ENCODE measurements around the gene TMIGD1. TPM values are rescaled to one million over a fixed set of nuclear protein-coding genes. Genes with fewer than 3 reads are reported as not detected.
A peak's percentile ranks its signal among the peaks of the same experiment; 100 is the strongest.

TMIGD1 gene
- total and polyA plus RNA-seq, 2 of the 13 experiments (the other 11 are each of a cell fraction or from before 2014, with no cell fraction given): not detected

DNA sequence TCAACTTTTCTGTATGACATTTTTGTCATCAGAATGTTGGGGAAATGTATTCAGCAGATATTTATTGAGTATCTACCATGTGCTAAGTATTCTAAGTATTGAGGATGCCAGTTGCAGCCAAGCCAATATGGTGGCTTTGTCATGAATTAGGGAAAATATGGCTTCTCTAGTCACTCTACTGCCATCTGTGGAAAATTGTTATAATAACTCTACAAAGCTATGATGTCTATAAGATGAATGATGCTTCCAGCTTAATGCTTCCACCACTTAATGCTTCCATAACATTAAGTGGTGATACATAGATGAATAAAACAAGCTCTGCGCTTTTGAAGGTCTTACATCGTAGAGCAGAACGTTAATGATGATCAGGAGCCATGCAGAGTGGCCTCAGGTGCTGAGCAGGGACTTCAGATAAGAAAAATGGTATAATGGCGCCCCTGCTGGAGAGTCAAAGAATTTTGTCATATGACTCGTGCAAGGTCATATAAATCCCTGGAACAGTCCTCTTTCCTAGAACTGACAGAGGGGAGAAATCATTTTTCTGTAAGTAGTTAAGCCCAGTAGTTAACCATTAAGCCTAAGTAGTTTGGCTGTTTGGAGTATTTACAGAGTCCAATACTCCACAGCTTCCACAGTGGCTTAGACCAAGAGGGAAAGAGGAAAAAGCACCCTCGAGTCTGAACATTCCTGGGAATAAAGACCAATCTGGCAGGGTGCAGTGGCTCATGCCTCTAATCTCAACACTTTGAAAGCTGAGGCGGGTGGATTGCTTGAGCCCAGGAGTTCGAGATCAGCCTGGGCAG is 2.7 kb upstream of the TMIGD1 start (continued):
- no peak for TF ChIP-seq SNAPC4 (CRISPR knock-in tag; IDR thresholded peaks at IDR 0.05)
- peak; percentile 86 for TF ChIP-seq STAG1 (CRISPR knock-in tag; IDR thresholded peaks at IDR 0.05)
- TF ChIP-seq ZNF619 (CRISPR knock-in tag; IDR thresholded peaks at IDR 0.05): no peak
- no peak for TF ChIP-seq JUNB (CRISPR knock-in tag; IDR thresholded peaks at IDR 0.05; ENCODE audit: borderline replicate concordance)
- no peak for TF ChIP-seq E2F2 (CRISPR knock-in tag; IDR thresholded peaks at IDR 0.05; ENCODE audit: borderline replicate concordance)
- no peak for TF ChIP-seq ZC3H4 (CRISPR knock-in tag; IDR thresholded peaks at IDR 0.05; ENCODE audit: borderline replicate concordance)
- no peak for TF ChIP-seq PHF20 (CRISPR knock-in tag; IDR thresholded peaks at IDR 0.05)
- TF ChIP-seq AHDC1 (CRISPR knock-in tag; IDR thresholded peaks at IDR 0.05; ENCODE audit: borderline replicate concordance): peak; percentile 76; the same call in 1 of the 2 replicates
- no peak; the same call in 1 of the 2 replicates for TF ChIP-seq RARA (CRISPR knock-in tag; IDR thresholded peaks at IDR 0.05)
- TF ChIP-seq HHEX (CRISPR knock-in tag; IDR thresholded peaks at IDR 0.05): no peak
- TF ChIP-seq HOXD1 (CRISPR knock-in tag; IDR thresholded peaks at IDR 0.05): 0 out of 2 replicates have a peak, but pooled peaks have one; percentile 28
- TF ChIP-seq, protein P1, sequence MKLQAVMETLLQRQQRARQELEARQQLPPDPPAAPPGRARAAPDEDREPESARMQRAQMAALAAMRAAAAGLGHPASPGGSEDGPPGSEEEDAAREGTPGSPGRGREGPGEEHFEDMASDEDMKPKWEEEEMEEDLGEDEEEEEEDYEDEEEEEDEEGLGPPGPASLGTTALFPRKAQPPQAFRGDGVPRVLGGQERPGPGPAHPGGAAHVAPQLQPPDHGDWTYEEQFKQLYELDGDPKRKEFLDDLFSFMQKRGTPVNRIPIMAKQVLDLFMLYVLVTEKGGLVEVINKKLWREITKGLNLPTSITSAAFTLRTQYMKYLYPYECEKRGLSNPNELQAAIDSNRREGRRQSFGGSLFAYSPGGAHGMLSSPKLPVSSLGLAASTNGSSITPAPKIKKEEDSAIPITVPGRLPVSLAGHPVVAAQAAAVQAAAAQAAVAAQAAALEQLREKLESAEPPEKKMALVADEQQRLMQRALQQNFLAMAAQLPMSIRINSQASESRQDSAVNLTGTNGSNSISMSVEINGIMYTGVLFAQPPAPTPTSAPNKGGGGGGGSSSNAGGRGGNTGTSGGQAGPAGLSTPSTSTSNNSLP (IDR thresholded peaks at IDR 0.05; ENCODE audit: low read depth, low read length): peak; percentile 93; the same call in 1 of the 2 replicates
- no peak for TF ChIP-seq CHCHD3 (CRISPR knock-in tag; IDR thresholded peaks at IDR 0.05)
- no peak for TF ChIP-seq RFX5 (IDR thresholded peaks at IDR 0.05; ENCODE audit: low read depth, low read length)
- no peak for TF ChIP-seq ZNF232 (CRISPR knock-in tag; IDR thresholded peaks at IDR 0.05; ENCODE audit: borderline replicate concordance)
